Activated naive CD8-positive, alpha-beta T cell (primary cell): Measurements from ENCODE around the gene GNAT1.

Experiments
- H3K27ac Mint-ChIP-seq: one replicate; pipeline ENCODE4 v1.8.0; 2021; ENCODE audit warnings: mixed read lengths
- H3K27me3 Mint-ChIP-seq: one replicate; pipeline ENCODE4 v1.8.0; 2021; ENCODE audit warnings: mixed read lengths
- H3K36me3 Mint-ChIP-seq: one replicate; pipeline ENCODE4 v1.8.0; 2021; ENCODE audit warnings: mixed read lengths
- H3K4me1 Mint-ChIP-seq: one replicate; pipeline ENCODE4 v1.8.0; 2021; ENCODE audit warnings: low read depth, mixed read lengths
- H3K4me3 Mint-ChIP-seq: one replicate; pipeline ENCODE4 v1.8.0; 2021; ENCODE audit warnings: mild to moderate bottlenecking, mixed read lengths
- H3K9me3 Mint-ChIP-seq: one replicate; pipeline ENCODE4 v1.8.0; 2021; ENCODE audit warnings: low read depth, mixed read lengths

GNAT1 gene

DNA sequence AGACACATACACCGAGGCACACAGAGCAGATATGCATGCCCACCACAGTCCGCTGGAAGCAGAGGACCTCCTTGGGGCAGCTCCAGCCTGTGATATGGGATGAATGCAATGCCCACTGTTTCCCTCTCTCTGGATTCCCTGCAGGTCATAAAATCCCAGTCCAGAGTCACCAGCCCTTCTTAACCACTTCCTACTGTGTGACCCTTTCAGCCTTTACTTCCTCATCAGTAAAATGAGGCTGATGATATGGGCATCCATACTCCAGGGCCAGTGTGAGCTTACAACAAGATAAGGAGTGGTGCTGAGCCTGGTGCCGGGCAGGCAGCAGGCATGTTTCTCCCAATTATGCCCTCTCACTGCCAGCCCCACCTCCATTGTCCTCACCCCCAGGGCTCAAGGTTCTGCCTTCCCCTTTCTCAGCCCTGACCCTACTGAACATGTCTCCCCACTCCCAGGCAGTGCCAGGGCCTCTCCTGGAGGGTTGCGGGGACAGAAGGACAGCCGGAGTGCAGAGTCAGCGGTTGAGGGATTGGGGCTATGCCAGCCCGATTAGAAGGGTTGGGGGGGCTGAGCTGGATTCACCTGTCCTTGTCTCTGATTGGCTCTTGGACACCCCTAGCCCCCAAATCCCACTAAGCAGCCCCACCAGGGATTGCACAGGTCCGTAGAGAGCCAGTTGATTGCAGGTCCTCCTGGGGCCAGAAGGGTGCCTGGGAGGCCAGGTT is at the start of gene GNAT1:
TSS of gene GNAT1 (plus strand) at position 675 of the 725 bp plus-strand sequence. CDS start 116 bp downstream, outside the sequence.
- Mint-ChIP-seq H3K9me3 (no peaks in the 10 kb centered on the region), H3K4me1 (peaks cover 15% of the 10 kb centered on the region), H3K36me3 (no peaks in the 10 kb centered on the region), H3K27ac (no peak within 1 kb of the TSS), H3K4me3 (no peak within 1 kb of the TSS), H3K27me3 (no peaks in the 10 kb centered on the region)

DNA sequence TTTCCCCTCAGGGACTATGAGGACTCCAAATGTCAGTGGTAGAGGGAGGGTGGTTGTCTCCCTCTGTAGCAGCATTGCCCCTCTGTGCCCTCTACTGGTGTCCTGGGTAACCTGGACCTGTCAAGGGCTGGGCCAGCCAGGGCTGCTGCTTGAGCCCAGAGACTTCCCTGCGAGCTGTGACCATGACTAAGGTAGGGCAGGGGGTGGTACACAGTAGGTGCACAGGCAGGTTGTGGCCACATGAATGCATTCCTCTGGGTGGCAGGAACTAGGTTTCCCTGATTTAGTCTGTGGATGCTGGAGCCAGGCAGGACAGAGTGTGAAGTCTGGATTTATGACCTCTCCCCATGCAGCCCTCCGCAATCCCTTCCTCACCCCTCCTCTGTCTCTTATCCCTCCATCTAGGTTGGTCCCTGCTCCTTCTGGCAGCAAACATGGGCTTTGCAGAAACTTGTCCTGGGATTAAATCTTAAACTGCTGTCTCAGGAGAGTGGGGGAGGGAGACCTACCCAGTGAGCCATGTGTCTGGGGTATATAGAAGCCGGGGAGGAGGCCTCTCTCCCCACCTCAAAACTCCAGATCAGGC is 45.0 kb upstream of the GNAT1 start:
- Mint-ChIP-seq H3K4me1 (no peaks in the 10 kb centered on the region), H3K27ac (no peak overlapping the region), H3K4me3 (no peak overlapping the region), H3K27me3 (no peaks in the 10 kb centered on the region), H3K9me3 (no peaks in the 10 kb centered on the region), H3K36me3 (no peaks in the 10 kb centered on the region)

DNA sequence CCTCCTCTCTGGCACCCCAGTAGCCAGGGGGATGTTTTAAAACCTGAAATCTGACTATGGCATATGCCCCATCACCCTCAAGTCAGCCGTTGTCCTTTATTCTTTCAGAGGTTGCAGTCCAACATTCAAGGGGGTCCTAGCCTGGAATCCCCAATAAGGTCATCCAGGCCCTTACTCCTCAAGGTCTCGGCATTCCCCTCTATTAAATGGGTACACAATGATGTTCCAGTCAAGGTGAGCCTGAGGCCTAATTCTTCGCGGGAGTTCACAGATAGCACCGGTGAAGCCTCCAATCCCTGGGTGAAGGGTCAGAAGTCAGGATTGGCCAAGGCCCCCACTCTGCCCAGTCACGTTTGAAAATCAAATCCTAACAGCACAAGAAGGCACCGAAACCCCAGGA is 44.4 kb upstream of the GNAT1 start:
- Mint-ChIP-seq H3K4me3 (no peak overlapping the region), H3K4me1 (no peaks in the 10 kb centered on the region), H3K9me3 (no peaks in the 10 kb centered on the region), H3K36me3 (no peaks in the 10 kb centered on the region), H3K27me3 (no peaks in the 10 kb centered on the region), H3K27ac (no peak overlapping the region)

DNA sequence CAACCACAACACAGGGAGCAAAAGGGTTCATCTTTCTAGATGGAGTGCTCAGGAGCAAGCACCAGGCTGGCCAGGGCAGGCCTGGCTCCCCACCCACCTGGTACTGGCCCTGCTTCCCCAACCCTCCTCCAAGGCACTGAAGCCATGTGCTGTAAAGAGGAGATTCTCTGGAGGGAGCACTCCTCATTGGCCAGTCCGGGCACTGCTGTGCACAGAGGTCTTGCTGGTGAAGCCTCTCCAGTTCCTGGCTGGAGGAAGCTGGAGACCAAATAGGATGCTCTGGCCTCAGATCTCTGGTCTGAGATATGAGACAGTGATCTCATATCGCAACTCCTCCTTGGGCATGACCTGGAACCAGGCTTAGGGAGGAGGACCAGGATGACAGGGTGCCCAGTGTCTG is 44.0 kb upstream of the GNAT1 start:
- Mint-ChIP-seq H3K36me3 (no peaks in the 10 kb centered on the region), H3K27me3 (no peaks in the 10 kb centered on the region), H3K4me3 (no peak overlapping the region), H3K27ac (no peak overlapping the region), H3K9me3 (no peaks in the 10 kb centered on the region), H3K4me1 (no peaks in the 10 kb centered on the region)

DNA sequence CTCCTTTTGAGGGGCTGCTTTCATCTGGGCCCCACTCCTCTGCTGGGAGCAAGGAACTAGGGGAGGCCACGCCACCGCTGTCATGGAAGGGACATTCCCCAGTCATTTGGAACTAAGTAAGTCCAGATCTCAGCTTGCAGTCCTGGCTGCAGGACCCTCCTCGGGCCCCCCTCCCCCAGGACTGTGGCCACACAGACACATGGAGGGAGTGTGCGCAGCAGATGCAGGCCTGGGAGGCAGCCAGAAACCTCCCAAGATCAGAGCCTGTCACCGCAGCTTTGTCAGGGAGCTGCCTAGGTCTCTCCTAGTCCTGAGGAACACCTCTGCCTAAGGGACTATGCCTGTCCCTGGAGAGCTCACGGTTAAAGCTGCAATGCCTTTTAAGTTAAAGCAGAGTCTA is 43.5 kb upstream of the GNAT1 start:
- Mint-ChIP-seq H3K4me1 (no peaks in the 10 kb centered on the region), H3K36me3 (no peaks in the 10 kb centered on the region), H3K27ac (no peak overlapping the region), H3K27me3 (no peaks in the 10 kb centered on the region), H3K4me3 (no peak overlapping the region), H3K9me3 (no peaks in the 10 kb centered on the region)

DNA sequence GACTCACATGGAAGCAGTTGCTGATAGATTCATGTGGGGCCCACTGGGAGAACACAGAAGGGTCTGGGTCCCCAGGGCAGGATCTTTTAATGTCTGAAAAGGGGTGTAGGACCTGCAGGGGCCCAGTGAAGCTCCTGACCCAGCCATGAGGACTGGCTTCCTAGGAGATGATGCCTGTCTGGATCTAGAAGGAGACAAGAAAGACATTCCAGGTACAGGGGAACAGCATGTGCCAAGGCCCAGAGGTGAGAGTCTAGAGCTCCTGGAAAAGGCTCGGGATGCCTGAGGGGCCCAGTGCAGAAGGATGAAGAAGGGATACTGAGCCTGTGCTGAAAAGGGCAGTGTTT is 41.0 kb upstream of the GNAT1 start:
- Mint-ChIP-seq H3K27ac (no peak overlapping the region), H3K4me1 (peaks cover 6% of the 10 kb centered on the region), H3K27me3 (peaks cover 7% of the 10 kb centered on the region), H3K36me3 (no peaks in the 10 kb centered on the region), H3K4me3 (no peak overlapping the region), H3K9me3 (no peaks in the 10 kb centered on the region)

DNA sequence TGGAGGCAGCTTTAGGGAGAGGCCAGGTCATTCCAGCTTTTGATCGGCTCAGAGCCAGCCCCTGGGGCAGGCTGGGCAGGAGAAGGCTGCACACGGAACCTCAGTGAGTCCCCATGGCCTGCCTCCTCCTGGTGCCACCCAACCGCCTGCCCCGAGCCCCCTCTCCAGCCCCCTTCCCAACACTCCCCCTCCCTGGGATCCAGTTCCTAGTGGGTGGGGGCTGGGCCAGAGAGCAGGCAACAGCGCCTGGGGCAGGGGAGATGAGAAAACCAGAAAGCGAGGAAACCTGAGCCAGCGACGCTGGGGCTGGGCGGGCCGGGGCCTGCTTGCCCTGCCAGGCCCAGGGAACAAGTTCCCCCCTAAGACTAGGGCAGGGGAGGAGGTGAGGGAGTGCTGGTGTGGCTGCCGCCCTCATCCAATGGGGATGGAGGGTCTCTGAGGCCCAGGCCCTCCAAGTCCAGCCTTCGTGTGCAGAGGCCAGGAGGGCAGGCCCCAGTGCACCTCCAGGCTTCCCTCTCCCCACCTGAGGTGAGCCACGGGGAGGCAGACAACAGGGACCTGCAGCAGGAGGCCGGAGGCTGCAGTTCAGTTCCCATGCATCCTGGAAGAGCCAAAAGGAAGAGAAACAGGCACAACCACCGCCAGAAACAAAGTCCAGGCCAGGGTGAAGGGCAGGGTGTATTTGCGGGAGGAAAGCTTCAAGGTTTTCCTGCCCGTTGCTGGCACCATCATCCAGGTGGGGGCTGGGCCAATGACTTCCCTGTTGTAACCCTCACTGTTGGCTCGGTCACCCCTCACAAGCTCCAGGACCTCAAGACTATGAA is 40.3 kb upstream of the GNAT1 start:
- Mint-ChIP-seq H3K36me3 (no peaks in the 10 kb centered on the region), H3K4me1 (peaks cover 11% of the 10 kb centered on the region), H3K4me3 (no peak overlapping the region), H3K9me3 (no peaks in the 10 kb centered on the region), H3K27me3 (peaks cover 11% of the 10 kb centered on the region), H3K27ac (no peak overlapping the region)

DNA sequence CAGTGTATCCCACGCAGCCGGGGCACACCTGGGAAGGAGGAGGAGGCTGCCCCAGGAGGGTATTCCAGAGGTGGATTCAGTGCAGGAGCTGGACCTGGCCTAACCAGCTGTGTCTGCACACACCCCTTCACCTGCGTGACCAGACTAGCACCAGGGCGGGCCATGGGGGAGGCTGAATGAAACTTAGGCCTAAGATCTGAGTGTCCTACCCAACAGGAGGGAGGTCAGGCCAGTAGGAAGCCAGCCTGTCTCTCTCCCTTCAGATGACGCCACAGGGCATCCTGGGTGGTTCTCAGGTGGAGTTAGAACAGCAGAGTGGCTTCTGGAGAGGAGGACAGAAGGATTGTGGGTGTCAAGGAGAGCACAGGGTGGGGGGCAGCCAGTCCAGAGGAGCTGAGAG is 39.7 kb upstream of the GNAT1 start:
- Mint-ChIP-seq H3K36me3 (no peaks in the 10 kb centered on the region), H3K27me3 (peaks cover 13% of the 10 kb centered on the region), H3K4me3 (no peak overlapping the region), H3K4me1 (peaks cover 11% of the 10 kb centered on the region), H3K9me3 (no peaks in the 10 kb centered on the region), H3K27ac (no peak overlapping the region)

DNA sequence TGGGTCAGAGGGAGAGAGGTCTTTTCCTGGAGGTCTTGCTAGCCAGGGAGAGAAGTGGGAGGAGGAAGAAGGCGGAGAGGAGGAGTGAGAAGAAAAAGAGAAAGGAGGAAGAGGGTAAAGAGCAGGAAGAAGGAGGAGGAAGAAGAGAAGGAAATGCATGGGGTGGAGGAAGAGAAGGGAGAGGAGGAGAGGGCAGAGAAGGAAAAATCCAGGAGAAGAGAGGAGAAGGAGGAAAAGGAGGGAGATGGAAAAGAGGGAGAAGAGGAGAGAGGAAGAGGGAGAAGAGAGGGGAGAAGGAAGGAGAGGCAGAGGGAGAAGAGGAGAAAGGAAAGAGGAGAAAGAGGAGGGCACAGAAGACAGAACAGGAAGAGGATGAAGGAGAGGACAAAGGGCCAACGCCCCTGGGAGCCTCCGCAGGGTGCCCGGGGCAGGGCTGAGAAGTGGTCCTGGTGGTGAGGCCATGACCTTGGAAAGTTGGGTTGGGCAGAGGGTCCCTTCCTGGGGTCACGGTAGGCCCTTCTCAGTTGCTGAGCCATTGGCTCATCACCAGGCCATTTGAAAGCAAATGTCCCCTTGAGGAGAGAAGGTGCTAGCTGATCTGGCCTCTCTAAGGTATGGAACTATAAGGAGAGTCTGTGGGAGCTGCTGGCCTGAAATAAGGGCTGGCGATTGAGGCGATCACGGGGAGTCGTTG is 37.5 kb upstream of the GNAT1 start:
- no peak overlapping the region for H3K27ac Mint-ChIP-seq

DNA sequence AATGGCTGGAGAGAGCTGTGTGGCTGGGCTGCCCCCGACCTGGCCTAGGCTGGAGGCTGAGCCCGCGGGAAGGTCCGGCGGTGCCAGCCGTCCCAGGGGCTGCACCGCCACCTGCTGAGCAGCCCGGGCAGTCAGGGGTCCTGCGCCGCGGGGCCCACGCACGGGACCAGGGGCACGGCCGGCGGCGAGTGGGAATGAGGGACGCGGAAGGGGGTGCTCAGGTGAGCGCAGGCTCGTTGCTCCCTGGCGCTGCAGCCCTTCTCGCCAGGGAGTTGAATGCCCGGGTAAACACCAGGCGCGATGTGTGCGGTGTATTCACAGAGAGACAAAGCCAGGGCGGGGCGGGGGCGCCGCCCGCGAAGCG is 37.0 kb upstream of the GNAT1 start:
- Mint-ChIP-seq H3K36me3 (no peaks in the 10 kb centered on the region), H3K27me3 (peaks cover 15% of the 10 kb centered on the region), H3K9me3 (no peaks in the 10 kb centered on the region), H3K4me3 (peak overlapping the region; percentile 85), H3K27ac (no peak overlapping the region), H3K4me1 (peaks cover 11% of the 10 kb centered on the region)

More for the DNA sequence above, 37.5 kb upstream of the GNAT1 start:
- Mint-ChIP-seq H3K9me3 (no peaks in the 10 kb centered on the region), H3K4me3 (peak overlapping the region; percentile 85), H3K4me1 (peaks cover 11% of the 10 kb centered on the region), H3K27me3 (peaks cover 15% of the 10 kb centered on the region), H3K36me3 (no peaks in the 10 kb centered on the region)

DNA sequence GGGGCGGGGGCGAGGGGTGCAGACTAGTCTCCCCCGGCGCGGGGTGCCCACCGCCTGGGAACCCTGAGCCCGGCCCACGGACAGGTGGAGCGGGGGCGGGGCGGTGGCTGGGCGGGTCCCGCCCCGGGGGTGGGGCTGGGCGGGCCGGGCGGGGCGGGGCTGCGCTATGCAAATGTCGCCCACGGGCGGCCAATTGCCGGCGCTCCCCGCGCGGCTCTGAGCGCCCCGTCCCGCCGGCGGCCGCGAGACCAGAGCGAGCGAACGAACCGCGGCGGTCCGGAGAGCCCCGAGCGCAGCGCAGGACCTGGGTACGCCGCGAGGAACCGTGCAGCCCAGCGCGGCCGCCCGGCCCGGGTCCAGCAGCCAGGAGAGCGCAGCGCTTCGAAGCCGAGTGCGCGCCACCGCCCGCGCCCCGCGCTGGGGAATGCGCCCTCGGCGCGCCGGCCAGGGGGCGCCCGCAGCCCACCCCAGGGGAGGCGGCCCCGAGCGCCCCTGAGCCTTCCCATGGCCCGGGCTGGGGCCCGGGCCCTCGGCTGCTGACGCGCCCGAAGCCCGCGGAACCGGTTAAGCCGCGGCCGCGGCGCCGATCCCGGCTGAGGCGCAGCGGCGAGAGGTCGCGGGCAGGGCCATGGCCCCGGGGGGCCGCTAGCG is 36.4 kb upstream of the GNAT1 start, which contains the start of gene SEMA3F:
TSS of gene SEMA3F (plus strand) at position 485 of the 651 bp plus-strand sequence. CDS start 4,299 bp downstream, outside the sequence.
- peaks cover 15% of the 10 kb centered on the region for H3K27me3 Mint-ChIP-seq
- H3K4me3 Mint-ChIP-seq = peak within 1 kb of the TSS; percentile 85
- no peaks in the 10 kb centered on the region for H3K9me3 Mint-ChIP-seq
- peaks cover 11% of the 10 kb centered on the region for H3K4me1 Mint-ChIP-seq
- H3K36me3 Mint-ChIP-seq = no peaks in the 10 kb centered on the region
- no peak within 1 kb of the TSS for H3K27ac Mint-ChIP-seq

DNA sequence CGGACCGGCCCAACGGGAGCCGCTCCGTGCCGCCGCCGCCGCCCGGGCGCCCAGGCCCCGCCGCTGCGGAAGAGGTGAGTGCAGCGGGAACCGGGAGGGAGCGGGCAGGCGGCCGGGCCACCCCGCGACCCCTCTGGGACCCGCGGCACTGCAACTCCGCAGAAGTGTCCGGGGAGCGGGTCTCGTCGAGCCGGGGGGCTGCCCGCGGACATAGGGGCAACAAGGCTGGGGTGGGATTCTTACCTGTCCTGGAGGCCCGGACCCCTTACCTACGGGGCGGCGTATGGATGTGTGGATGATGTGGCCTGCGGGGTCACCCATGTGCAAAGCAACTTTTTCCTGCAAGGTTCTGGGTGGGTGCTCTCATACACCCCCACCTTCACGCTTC is 35.9 kb upstream of the GNAT1 start:
- H3K4me1 Mint-ChIP-seq = peaks cover 11% of the 10 kb centered on the region
- H3K4me3 Mint-ChIP-seq = peak overlapping the region; percentile 81
- no peaks in the 10 kb centered on the region for H3K36me3 Mint-ChIP-seq
- peaks cover 15% of the 10 kb centered on the region for H3K27me3 Mint-ChIP-seq
- H3K27ac Mint-ChIP-seq = no peak overlapping the region
- H3K9me3 Mint-ChIP-seq = no peaks in the 10 kb centered on the region

DNA sequence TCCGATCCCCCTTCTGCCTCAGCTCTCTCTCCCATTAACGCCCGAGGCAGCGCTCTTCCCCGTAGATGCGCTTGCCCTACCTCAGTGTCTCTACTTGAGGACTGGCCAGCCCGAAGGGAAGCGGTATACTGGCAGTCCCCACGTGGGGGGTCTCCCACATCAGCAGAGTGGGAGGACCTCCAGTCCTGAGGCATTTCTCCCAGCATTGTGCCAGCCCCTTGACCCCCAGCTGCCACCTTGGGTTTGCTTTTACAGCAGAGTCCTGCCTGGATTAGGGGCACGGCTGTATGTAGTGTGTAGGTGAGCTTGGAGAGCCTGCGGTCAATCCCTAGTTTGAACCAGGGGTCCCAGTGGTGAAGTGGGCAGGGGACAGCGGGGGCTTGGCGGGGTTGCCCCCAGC is 35.5 kb upstream of the GNAT1 start:
- Mint-ChIP-seq H3K4me1 (peaks cover 11% of the 10 kb centered on the region), H3K4me3 (peak overlapping the region; percentile 81), H3K27ac (no peak overlapping the region), H3K27me3 (peaks cover 15% of the 10 kb centered on the region), H3K9me3 (no peaks in the 10 kb centered on the region), H3K36me3 (no peaks in the 10 kb centered on the region)
